GM12878 (cell line): ENCODE results near the gene PHF3. TPM values are rescaled to one million over a fixed set of nuclear protein-coding genes. Genes with fewer than 3 reads are reported as not detected.

Experiments used
- ATAC-seq: fragments of 200-7000 bp; cut with Tn5 transposase; 3 replicates; pipeline ENCODE4 v1.9.1; 2020; ENCODE audit warnings: mild to moderate bottlenecking, moderate library complexity
- BruUV-seq: library from RNA; stranded (reverse); fragments of 400-500 nt; replicated peaks from 2 replicates; lab custom pipeline; 2021; lab: Mats Ljungman, UMichigan
- CTCF ChIA-PET: fragments of 300-600 bp; sonication (Branson Sonifier 250); formaldehyde crosslinking; extraction: SDS; loops from one replicate; lab custom pipeline; 2021; ENCODE audit warnings: inconsistent platforms; lab: Yijun Ruan, JAX
- POLR2A ChIA-PET: fragments of 350-600 bp; formaldehyde crosslinking; extraction: SDS; loops from one replicate; lab custom pipeline; 2021; ENCODE audit warnings: inconsistent platforms; lab: Charles Lee
- RAD21 ChIA-PET: fragments of 300-600 bp; sonication (Branson Sonifier 250); formaldehyde crosslinking; loops from one replicate; lab custom pipeline; 2023; ENCODE audit warnings: antibody characterized with exemption; ENCODE audit not compliant: unreplicated experiment; lab: Charles Lee
- SMC1A ChIA-PET: fragments of 300-600 bp; sonication (Branson Sonifier 250); formaldehyde crosslinking; loops from one replicate; lab custom pipeline; 2023; ENCODE audit not compliant: unreplicated experiment, uncharacterized antibody; lab: Charles Lee
- DNase-seq: peaks from one replicate; pipeline ENCODE4 v3.0.0-alpha.2; 2011; ENCODE audit warnings: low read depth, low spot score
- FAIRE-seq: peaks from 3 replicates; lab custom pipeline; 2011; peaks lifted over from hg19 to GRCh38; lab: Jason Lieb, UNC
- H2AFZ ChIP-seq: 2 replicates; pipeline ENCODE4 v1.6.0; 2011; ENCODE audit warnings: low read depth, low read length, control low read depth; ENCODE audit not compliant: control insufficient read depth
- H3K27ac ChIP-seq: 2 replicates; pipeline ENCODE4 v1.5.1; 2011; ENCODE audit warnings: control low read depth; ENCODE audit not compliant: control insufficient read depth, insufficient read depth
- H3K27me3 ChIP-seq, 2 experiments: replicated peaks in 1 of 2; 2 replicates each; pipeline versions ENCODE4 v1.6.0 to v1.6.1; 2011; ENCODE audit warnings: low read length in 1 of 2; ENCODE audit not compliant: control insufficient read depth in 2 of 2, insufficient read depth in 2 of 2
- H3K36me3 ChIP-seq, 2 experiments: 2 replicates each; pipeline ENCODE4 v1.5.1; 2011; ENCODE audit warnings: low read length in 1 of 2; ENCODE audit not compliant: control insufficient read depth in 2 of 2, insufficient read depth in 2 of 2
- H3K4me1 ChIP-seq: 2 replicates; pipeline ENCODE4 v1.6.1; 2011; ENCODE audit warnings: mild to moderate bottlenecking, low read length, moderate library complexity, mixed read lengths; ENCODE audit not compliant: control insufficient read depth, insufficient read depth
- H3K4me2 ChIP-seq: 2 replicates; pipeline ENCODE4 v1.6.0; 2011; ENCODE audit warnings: control low read depth; ENCODE audit not compliant: control insufficient read depth, insufficient read depth
- H3K4me3 ChIP-seq: fragments of 200-600 bp; sonication (generic); 2 replicates; pipeline ENCODE4 v1.5.1; 2016
- H3K79me2 ChIP-seq: 2 replicates; pipeline ENCODE4 v1.6.0; 2011; ENCODE audit warnings: low read length; ENCODE audit not compliant: control insufficient read depth, insufficient read depth
- H3K9ac ChIP-seq: 2 replicates; pipeline ENCODE4 v1.8.0; 2011; ENCODE audit warnings: low read length, control low read depth, mixed read lengths; ENCODE audit not compliant: control insufficient read depth, insufficient read depth
- H3K9me3 ChIP-seq: replicated peaks from 3 replicates; pipeline ENCODE4 v1.5.1; 2011; ENCODE audit warnings: mild to moderate bottlenecking, low read length; ENCODE audit not compliant: control insufficient read depth, insufficient read depth
- H4K20me1 ChIP-seq: 2 replicates; pipeline ENCODE4 v1.6.0; 2011; ENCODE audit not compliant: control insufficient read depth, insufficient read depth
- BHLHE40 ChIP-seq, 2 experiments: fragments of 450-650 bp in 1 of 2; IDR thresholded peaks; 2 replicates each; pipeline ENCODE4 v1.6.1; 2011 to 2017; ENCODE audit warnings: low read depth in 2 of 2, borderline replicate concordance in 1 of 2, improper control_type of control experiment in 1 of 2, low read length in 1 of 2, mild to moderate bottlenecking in 1 of 2
- KDM1A ChIP-seq: fragments of 200-600 bp; sonication (generic); IDR thresholded peaks from 2 replicates; pipeline ENCODE4 v1.6.1; 2016; ENCODE audit warnings: borderline replicate concordance
- MYC ChIP-seq: IDR thresholded peaks from 2 replicates; pipeline ENCODE4 v1.6.1; 2011; ENCODE audit warnings: mild to moderate bottlenecking, low read length, moderate library complexity, inconsistent platforms; ENCODE audit not compliant: insufficient read depth, insufficient replicate concordance, insufficient read length, severe bottlenecking
- POLR2AphosphoS2 ChIP-seq: IDR thresholded peaks from 2 replicates; pipeline ENCODE4 v1.6.1; 2011; ENCODE audit warnings: low read depth, mild to moderate bottlenecking, low read length, improper control_type of control experiment, moderate library complexity
- RAD21 ChIP-seq: IDR thresholded peaks from 2 replicates; pipeline ENCODE4 v1.6.1; 2011; ENCODE audit warnings: mild to moderate bottlenecking, low read depth, low read length, moderate library complexity; ENCODE audit not compliant: insufficient read depth
- STAT3 ChIP-seq: IDR thresholded peaks from 2 replicates; pipeline ENCODE4 v1.6.1; 2011; ENCODE audit warnings: low read depth, low read length, improper control_type of control experiment
- TAF1 ChIP-seq: IDR thresholded peaks from 2 replicates; pipeline ENCODE4 v1.6.1; 2011; ENCODE audit warnings: mild to moderate bottlenecking, low read depth, low read length, borderline replicate concordance
- TBL1XR1 ChIP-seq: IDR thresholded peaks from 2 replicates; pipeline ENCODE4 v1.6.1; 2012; ENCODE audit warnings: low read depth, low read length, improper control_type of control experiment
- TCF3 ChIP-seq: IDR thresholded peaks from 2 replicates; pipeline ENCODE4 v1.6.1; 2012; ENCODE audit warnings: low read depth, mild to moderate bottlenecking, low read length, borderline replicate concordance; ENCODE audit not compliant: insufficient read depth
- YBX1 ChIP-seq: fragments of 450-650 bp; IDR thresholded peaks from 2 replicates; pipeline ENCODE4 v1.6.1; 2016; ENCODE audit warnings: antibody characterized with exemption
- ZNF274 ChIP-seq: IDR thresholded peaks from one replicate; pipeline ENCODE4 v1.8.0; 2011; ENCODE audit not compliant: insufficient read length, insufficient read depth
- WGBS: methylation state at CpG from one replicate; pipeline ENCODE4 v1.1.6; 2016; ENCODE audit warnings: low lambda C conversion rate; ENCODE audit not compliant: insufficient replicate concordance, insufficient coverage; ENCODE audit errors: missing lambda C conversion rate; 5-methylcytosine and 5-hydroxymethylcytosine counted together
- in situ Hi-C: fragments of 300-500 bp; cut with MboI; formaldehyde crosslinking; loops from 9 replicates; pipeline ENCODE4 v1.14.3; 2018; ENCODE audit warnings: mixed read lengths
- intact Hi-C: fragments of 100-400 bp; cut with micrococcal nuclease; formaldehyde crosslinking; loops from one replicate; pipeline ENCODE4 v1.14.2; 2022; ENCODE audit not compliant: unreplicated experiment
- polyA plus RNA-seq, 11 experiments: library from polyadenylated mRNA; depleted of rRNA in 4 of 11; unstranded in 6 of 11; stranded (reverse) in 5 of 11; fragments of >200 nt; fragmentation: Nextera tagmentation in 4 of 11; fragmentation: Illumina TruSeq in 1 of 11; extraction: Ambion mirVana in 4 of 11; extraction: Trizol in 1 of 11; gene quantifications; 1 replicate in 1 of 11; 2 replicates in 10 of 11; pipeline versions ENCODE4 v1.2.1 to v1.2.3, GENCODE V29; 2011 to 2016; ENCODE audit warnings: inconsistent platforms in 2 of 11, missing spikeins in 2 of 11, low read depth in 1 of 11
- total RNA-seq, 4 experiments: library from RNA; depleted of rRNA in 3 of 4; stranded (reverse); fragments of >200 nt in 3 of 4; fragmentation: Illumina TruSeq in 1 of 4; extraction: Trizol in 1 of 4; gene quantifications; 2 replicates each; pipeline versions ENCODE4 v1.2.1 to v1.2.3, GENCODE V29; 2013 to 2021
- TF ChIP-seq, protein P1 (sequence below): fragments of 450-650 bp; IDR thresholded peaks from 2 replicates; pipeline ENCODE4 v1.6.1; 2017; ENCODE audit warnings: mild to moderate bottlenecking
- TF ChIP-seq, protein P2 (sequence below): IDR thresholded peaks from 2 replicates; pipeline ENCODE4 v1.6.1; 2011; ENCODE audit warnings: borderline replicate concordance, low read depth, mild to moderate bottlenecking, moderate library complexity, mixed read lengths, low read length; ENCODE audit not compliant: insufficient read depth; ENCODE audit errors: extremely low read length
- TF ChIP-seq, protein P3 (sequence below): IDR thresholded peaks from 2 replicates; pipeline ENCODE4 v1.6.1; 2011; ENCODE audit warnings: mild to moderate bottlenecking, low read depth, low read length, moderate library complexity; ENCODE audit not compliant: insufficient replicate concordance
- TF ChIP-seq, protein P4 (sequence below): IDR thresholded peaks from 2 replicates; pipeline ENCODE4 v1.6.1; 2012; ENCODE audit warnings: low read depth, low read length, improper control_type of control experiment

Gene PHF3
- total and polyA plus RNA-seq, 10 of the 15 experiments (the other 5 are each of a cell fraction or from before 2014, with no cell fraction given): 8.3 to 61.5 (median 26.6) TPM

DNA sequence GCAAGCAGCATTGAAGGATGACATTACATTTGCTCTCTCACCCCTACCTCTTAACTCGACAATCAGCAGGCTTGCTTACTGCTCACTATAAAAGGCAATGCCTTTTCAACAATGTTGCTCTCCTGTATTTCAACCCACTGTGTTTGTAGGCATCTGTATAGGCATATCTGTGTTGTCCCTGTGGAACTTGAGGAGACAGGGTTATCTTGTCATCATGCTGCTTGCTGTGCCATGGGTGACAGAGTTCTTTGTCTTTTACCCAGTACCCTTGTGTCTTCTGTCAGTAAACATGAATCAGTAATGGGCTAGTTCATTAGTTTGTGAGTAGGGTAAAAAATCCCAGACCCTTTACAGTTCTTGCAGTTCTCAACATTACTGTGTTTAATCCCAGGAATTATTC, 25.2 kb downstream of the PHF3 start (continued):
- TF ChIP-seq, protein P1, sequence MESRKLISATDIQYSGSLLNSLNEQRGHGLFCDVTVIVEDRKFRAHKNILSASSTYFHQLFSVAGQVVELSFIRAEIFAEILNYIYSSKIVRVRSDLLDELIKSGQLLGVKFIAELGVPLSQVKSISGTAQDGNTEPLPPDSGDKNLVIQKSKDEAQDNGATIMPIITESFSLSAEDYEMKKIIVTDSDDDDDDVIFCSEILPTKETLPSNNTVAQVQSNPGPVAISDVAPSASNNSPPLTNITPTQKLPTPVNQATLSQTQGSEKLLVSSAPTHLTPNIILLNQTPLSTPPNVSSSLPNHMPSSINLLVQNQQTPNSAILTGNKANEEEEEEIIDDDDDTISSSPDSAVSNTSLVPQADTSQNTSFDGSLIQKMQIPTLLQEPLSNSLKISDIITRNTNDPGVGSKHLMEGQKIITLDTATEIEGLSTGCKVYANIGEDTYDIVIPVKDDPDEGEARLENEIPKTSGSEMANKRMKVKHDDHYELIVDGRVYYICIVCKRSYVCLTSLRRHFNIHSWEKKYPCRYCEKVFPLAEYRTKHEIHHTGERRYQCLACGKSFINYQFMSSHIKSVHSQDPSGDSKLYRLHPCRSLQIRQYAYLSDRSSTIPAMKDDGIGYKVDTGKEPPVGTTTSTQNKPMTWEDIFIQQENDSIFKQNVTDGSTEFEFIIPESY: no peak
- no peak for TF ChIP-seq KDM1A
- TF ChIP-seq, protein P2, sequence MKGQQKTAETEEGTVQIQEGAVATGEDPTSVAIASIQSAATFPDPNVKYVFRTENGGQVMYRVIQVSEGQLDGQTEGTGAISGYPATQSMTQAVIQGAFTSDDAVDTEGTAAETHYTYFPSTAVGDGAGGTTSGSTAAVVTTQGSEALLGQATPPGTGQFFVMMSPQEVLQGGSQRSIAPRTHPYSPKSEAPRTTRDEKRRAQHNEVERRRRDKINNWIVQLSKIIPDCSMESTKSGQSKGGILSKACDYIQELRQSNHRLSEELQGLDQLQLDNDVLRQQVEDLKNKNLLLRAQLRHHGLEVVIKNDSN: no peak

DNA sequence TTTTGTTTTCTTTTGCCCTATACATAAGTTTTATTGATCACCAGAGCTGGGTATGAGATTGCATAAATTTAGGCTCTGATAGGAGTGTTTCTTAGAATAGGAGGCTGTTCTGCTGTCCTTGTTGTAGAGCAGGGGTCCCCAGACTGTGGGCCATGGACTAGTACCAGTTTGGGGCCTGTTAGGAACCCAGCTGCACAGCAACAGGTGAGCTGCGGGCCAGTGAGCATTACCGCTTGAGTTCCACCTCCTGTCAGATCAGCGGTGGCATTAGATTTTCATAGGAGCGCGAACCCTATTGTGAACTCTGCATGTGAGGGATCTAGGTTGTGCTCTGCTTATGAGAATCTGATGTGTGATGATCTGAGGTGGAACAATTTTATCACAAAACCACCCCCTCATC, 26.2 kb downstream of the PHF3 start:
- BruUV-seq: no TSS peak
- SMC1A ChIA-PET: interaction anchor here (1.3 kb wide), 1 partner anchor 15 kb away, joined by 3 read pairs; no protein-coding TSS in a partner anchor
- RAD21 ChIA-PET: no interaction called here
- Histone ChIP-seq H4K20me1 (no peaks in the 10 kb centered on the region), H3K4me2 (no peak overlapping the region), H3K9ac (no peak overlapping the region), H3K9me3 (no peaks in the 10 kb centered on the region), H3K4me1 (no peaks in the 10 kb centered on the region), H2AFZ (no peak overlapping the region), H3K4me3 (no peak overlapping the region), H3K27me3 (no peaks in the 10 kb centered on the region), H3K36me3 (peaks cover 0 to 3% of the 10 kb centered on the region in 2 experiments; a peak in 1 of 4 replicates), H3K79me2 (peaks cover 63% of the 10 kb centered on the region), H3K27ac (no peak overlapping the region)
- CTCF ChIA-PET: interaction anchor here (1.0 kb wide), 1 partner anchor 26 kb away, joined by 3 read pairs; the partner anchor contains the start of gene PHF3
- FAIRE-seq (no peak), ATAC-seq (no peak), DNase-seq (no peak)
- intact Hi-C loops (no loop called here), in situ Hi-C loops (no loop called here)
- POLR2A ChIA-PET: no interaction called here
- WGBS: 84% methylated on average over 5 of the region's 5 CpGs
- TF ChIP-seq TAF1 (no peak), BHLHE40 (IDR thresholded peaks at IDR 0.05; ENCODE audit: borderline replicate concordance in 1 of 2, low read depth in 2 of 2, low read length in 1 of 2) (no peak), POLR2AphosphoS2 (no peak), RAD21 (no peak), TCF3 (no peak), MYC (no peak), ZNF274 (no peak), TBL1XR1 (no peak), YBX1 (no peak), STAT3 (no peak)
- TF ChIP-seq, protein P3, sequence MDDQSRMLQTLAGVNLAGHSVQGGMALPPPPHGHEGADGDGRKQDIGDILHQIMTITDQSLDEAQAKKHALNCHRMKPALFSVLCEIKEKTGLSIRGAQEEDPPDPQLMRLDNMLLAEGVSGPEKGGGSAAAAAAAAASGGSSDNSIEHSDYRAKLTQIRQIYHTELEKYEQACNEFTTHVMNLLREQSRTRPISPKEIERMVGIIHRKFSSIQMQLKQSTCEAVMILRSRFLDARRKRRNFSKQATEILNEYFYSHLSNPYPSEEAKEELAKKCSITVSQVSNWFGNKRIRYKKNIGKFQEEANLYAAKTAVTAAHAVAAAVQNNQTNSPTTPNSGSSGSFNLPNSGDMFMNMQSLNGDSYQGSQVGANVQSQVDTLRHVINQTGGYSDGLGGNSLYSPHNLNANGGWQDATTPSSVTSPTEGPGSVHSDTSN: no peak
- TF ChIP-seq, protein P4, sequence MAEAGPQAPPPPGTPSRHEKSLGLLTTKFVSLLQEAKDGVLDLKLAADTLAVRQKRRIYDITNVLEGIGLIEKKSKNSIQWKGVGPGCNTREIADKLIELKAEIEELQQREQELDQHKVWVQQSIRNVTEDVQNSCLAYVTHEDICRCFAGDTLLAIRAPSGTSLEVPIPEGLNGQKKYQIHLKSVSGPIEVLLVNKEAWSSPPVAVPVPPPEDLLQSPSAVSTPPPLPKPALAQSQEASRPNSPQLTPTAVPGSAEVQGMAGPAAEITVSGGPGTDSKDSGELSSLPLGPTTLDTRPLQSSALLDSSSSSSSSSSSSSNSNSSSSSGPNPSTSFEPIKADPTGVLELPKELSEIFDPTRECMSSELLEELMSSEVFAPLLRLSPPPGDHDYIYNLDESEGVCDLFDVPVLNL: no peak
